ENCODE data around the gene THSD4. TPM values are rescaled to one million over a fixed set of nuclear protein-coding genes. Genes with fewer than 3 reads are reported as not detected.

THSD4 gene
- total RNA-seq, 1 donor from 2014 or later = 151 TPM

- intact Hi-C loops (cut with DNase I) = no loop called here
These were observed 471.2 kb downstream of the THSD4 start for GRCh38 chr15:71586463-71586862.

GRCh38 chr15:71588746-71589145 lies 473.5 kb downstream of the THSD4 start:
- Histone ChIP-seq H3K27ac (no peak overlapping the region), H3K4me1 (no peaks in the 10 kb centered on the region), H3K36me3 (no peaks in the 10 kb centered on the region), H3K9me3 (peaks cover 8 to 22% of the 10 kb centered on the region in 2 donors), H3K27me3 (no peaks in the 10 kb centered on the region), H3K4me3 (no peak overlapping the region)
- no peak for DNase-seq (ENCODE audit: low spot score in 2 of 2)
- no peak for TF ChIP-seq CTCF (IDR thresholded peaks at IDR 0.05)
- intact Hi-C loops (cut with DNase I) = no loop called here

More at GRCh38 chr15:71586463-71586862, 471.2 kb downstream of the THSD4 start:
- Histone ChIP-seq H3K9me3 (peaks cover 8 to 22% of the 10 kb centered on the region in 2 donors), H3K4me1 (no peaks in the 10 kb centered on the region), H3K36me3 (no peaks in the 10 kb centered on the region), H3K27me3 (no peaks in the 10 kb centered on the region), H3K27ac (no peak overlapping the region), H3K4me3 (no peak overlapping the region)
- DNase-seq (ENCODE audit: low spot score in 2 of 2) = no peak
- TF ChIP-seq CTCF (IDR thresholded peaks at IDR 0.05) = no peak

- no peak for TF ChIP-seq CTCF (IDR thresholded peaks at IDR 0.05)
- no peak overlapping the region for H3K27ac ChIP-seq
- peaks cover 3% of the 10 kb centered on the region in 2 donors for H3K9me3 ChIP-seq
- no peaks in the 10 kb centered on the region for H3K36me3 ChIP-seq
- intact Hi-C loops (cut with DNase I) = no loop called here
- no peaks in the 10 kb centered on the region for H3K27me3 ChIP-seq
- no peak for DNase-seq (ENCODE audit: low spot score in 2 of 2)
- H3K4me1 ChIP-seq = no peaks in the 10 kb centered on the region
- no peak overlapping the region for H3K4me3 ChIP-seq
These were observed 475.8 kb downstream of the THSD4 start for GRCh38 chr15:71591057-71591456.

- intact Hi-C loops (cut with DNase I) = no loop called here
- H3K9me3 ChIP-seq = no peaks in the 10 kb centered on the region
- H3K4me1 ChIP-seq = peaks cover 2 to 7% of the 10 kb centered on the region in 2 donors
- no peaks in the 10 kb centered on the region for H3K27me3 ChIP-seq
- TF ChIP-seq CTCF (IDR thresholded peaks at IDR 0.05) = no peak
- no peak for DNase-seq (ENCODE audit: low spot score in 2 of 2)
- no peaks in the 10 kb centered on the region for H3K36me3 ChIP-seq
- no peak overlapping the region for H3K4me3 ChIP-seq
- H3K27ac ChIP-seq = no peak overlapping the region
These were observed 476.9 kb downstream of the THSD4 start for GRCh38 chr15:71592203-71592602.

- Histone ChIP-seq H3K4me1 (peaks cover 5 to 21% of the 10 kb centered on the region in 2 donors), H3K27me3 (no peaks in the 10 kb centered on the region), H3K27ac (peak overlapping the region; percentile 35 to 72), H3K9me3 (no peaks in the 10 kb centered on the region), H3K36me3 (no peaks in the 10 kb centered on the region), H3K4me3 (no peak overlapping the region)
- intact Hi-C loops (cut with DNase I) = no loop called here
- no peak for TF ChIP-seq CTCF (IDR thresholded peaks at IDR 0.05)
- DNase-seq (ENCODE audit: low spot score in 2 of 2) = no peak
These were observed 480.7 kb downstream of the THSD4 start for GRCh38 chr15:71595846-71596553.

All from ascending aorta (tissue), 2 donors.